ENCODE results near the gene LCOR.

DNA sequence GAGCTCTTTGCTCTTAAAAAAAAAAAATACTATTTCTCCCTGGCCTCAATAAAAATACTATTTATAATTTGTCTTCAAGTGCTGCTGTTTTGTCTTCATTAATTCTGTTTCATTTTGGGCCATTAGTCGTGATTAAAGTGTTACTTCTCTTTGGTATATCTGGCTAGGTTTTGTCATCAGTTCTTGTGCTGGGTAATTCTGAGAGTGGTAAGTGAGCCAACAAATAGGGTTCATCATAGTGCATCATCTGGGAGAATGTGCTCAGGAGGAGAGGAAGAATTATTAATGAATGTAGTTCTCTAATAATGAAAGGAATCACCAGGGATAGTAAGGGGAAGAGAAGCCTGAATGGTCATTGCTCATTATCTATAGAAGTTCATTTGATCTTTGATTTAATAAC lies 70.0 kb downstream of the LCOR start:
- TF ChIP-seq CTCF (conservative IDR thresholded peaks at IDR 0.05; ENCODE audit: low read depth, low read length) (no peak), POLR2A (IDR thresholded peaks at IDR 0.05; ENCODE audit: low read depth, low read length) (no peak), RAD21 (IDR thresholded peaks at IDR 0.05; ENCODE audit: low read length) (no peak), RFX5 (IDR thresholded peaks at IDR 0.05; ENCODE audit: low read depth, low read length) (no peak), CHD1 (IDR thresholded peaks at IDR 0.05; ENCODE audit: low read depth, low read length) (no peak), BHLHE40 (IDR thresholded peaks at IDR 0.05; ENCODE audit: low read depth, low read length) (no peak)

Measured in IMR-90 (cell line).